GM13976 (cell line): ENCODE data around the gene MAP2K3.
"Not testable (repeated sequence)": the region's sequence is repeated elsewhere in the genome, so short reads cannot be mapped to it uniquely, and the experiment has no call there.

Source experiments
- DNase-seq: peaks from one replicate; pipeline ENCODE4 v3.0.0; 2012; ENCODE audit warnings: low spot score
- in situ Hi-C: fragments of 300-500 bp; cut with MboI; formaldehyde crosslinking; loops from one replicate; pipeline ENCODE4 v1.12.0; 2022; ENCODE audit warnings: low sequenced_read_pairs, mixed read lengths, inconsistent platforms; ENCODE audit not compliant: unreplicated experiment
- TF ChIP-seq, protein P1 (sequence below): IDR thresholded peaks from 2 replicates; pipeline ENCODE4 v1.5.1; 2012; ENCODE audit warnings: borderline replicate concordance, mild to moderate bottlenecking; ENCODE audit not compliant: insufficient read depth; ENCODE audit errors: extremely low read depth, missing control alignments, control extremely low read depth

MAP2K3 gene

GRCh38 chr17:21313320-21313719 lies 28.8 kb downstream of the MAP2K3 start:
- DNase-seq: no peak
- in situ Hi-C loops: loop anchor here (25.0 kb wide), 1 partner anchor 474 kb away; no protein-coding TSS in a partner anchor
- TF ChIP-seq, protein P1, sequence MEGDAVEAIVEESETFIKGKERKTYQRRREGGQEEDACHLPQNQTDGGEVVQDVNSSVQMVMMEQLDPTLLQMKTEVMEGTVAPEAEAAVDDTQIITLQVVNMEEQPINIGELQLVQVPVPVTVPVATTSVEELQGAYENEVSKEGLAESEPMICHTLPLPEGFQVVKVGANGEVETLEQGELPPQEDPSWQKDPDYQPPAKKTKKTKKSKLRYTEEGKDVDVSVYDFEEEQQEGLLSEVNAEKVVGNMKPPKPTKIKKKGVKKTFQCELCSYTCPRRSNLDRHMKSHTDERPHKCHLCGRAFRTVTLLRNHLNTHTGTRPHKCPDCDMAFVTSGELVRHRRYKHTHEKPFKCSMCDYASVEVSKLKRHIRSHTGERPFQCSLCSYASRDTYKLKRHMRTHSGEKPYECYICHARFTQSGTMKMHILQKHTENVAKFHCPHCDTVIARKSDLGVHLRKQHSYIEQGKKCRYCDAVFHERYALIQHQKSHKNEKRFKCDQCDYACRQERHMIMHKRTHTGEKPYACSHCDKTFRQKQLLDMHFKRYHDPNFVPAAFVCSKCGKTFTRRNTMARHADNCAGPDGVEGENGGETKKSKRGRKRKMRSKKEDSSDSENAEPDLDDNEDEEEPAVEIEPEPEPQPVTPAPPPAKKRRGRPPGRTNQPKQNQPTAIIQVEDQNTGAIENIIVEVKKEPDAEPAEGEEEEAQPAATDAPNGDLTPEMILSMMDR: no peak

GRCh38 chr17:21313761-21314160 lies 29.2 kb downstream of the MAP2K3 start:
- in situ Hi-C loops: loop anchor here (25.0 kb wide), 1 partner anchor 474 kb away; no protein-coding TSS in a partner anchor
- DNase-seq: not testable (repeated sequence)

DNA sequence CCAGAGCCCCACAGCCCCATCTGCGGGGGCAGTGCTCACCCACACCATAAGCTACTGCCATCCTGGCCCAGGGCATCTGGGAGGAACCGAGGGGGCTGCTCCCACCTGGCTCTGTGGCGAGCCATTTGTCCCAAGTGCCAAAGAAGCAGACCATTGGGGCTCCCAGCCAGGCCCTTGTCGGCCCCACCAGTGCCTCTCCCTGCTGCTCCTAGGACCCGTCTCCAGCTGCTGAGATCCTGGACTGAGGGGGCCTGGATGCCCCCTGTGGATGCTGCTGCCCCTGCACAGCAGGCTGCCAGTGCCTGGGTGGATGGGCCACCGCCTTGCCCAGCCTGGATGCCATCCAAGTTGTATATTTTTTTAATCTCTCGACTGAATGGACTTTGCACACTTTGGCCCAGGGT lies 29.8 kb downstream of the MAP2K3 start:
- in situ Hi-C loops: loop anchor here (25.0 kb wide), 1 partner anchor 473 kb away; no protein-coding TSS in a partner anchor
- not testable (repeated sequence) for DNase-seq

GRCh38 chr17:21314701-21315111 lies 30.2 kb downstream of the MAP2K3 start:
- DNase-seq: not testable (repeated sequence)
- in situ Hi-C loops: loop anchor here (25.0 kb wide), 1 partner anchor 473 kb away; no protein-coding TSS in a partner anchor

GRCh38 chr17:21315246-21316000 lies 30.9 kb downstream of the MAP2K3 start:
- in situ Hi-C loops: loop anchor here (25.0 kb wide), 1 partner anchor 472 kb away; no protein-coding TSS in a partner anchor
- DNase-seq: not testable (repeated sequence)

DNA sequence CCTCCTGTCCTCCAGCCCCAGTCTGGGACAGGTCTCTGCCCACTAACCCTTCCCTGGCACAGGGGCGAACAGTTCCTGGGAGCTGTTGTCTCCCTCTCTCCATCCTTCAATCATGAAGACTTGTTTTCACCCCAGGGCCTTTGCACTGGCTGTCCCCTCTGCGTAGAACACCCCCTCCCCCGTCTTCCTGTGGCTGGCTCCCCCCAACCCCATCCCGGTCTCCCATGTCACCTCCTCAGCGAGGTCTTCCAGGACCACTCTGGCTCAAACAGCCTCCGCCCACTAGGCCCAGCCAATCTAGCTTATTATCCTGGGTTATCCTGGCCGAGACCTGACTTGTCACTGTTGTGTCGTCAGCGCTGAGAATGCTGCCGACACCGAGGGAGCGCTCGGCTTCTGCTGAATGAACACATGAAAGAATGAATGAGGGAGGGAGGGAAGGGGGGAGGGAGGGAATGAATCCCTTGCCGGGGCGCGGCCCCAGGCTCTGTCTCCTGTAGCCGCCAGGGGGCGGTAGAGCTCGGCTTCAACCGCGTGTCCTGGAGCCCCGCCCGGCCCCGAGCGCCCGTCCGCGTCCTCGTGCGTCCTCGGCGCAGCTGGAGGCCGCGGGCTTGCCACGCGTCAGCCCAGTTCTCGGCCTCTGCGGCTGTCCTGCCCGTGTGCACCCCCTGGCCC lies 31.8 kb downstream of the MAP2K3 start:
- in situ Hi-C loops: loop anchor here (25.0 kb wide), 1 partner anchor 471 kb away; no protein-coding TSS in a partner anchor
- DNase-seq: not testable (repeated sequence)

DNA sequence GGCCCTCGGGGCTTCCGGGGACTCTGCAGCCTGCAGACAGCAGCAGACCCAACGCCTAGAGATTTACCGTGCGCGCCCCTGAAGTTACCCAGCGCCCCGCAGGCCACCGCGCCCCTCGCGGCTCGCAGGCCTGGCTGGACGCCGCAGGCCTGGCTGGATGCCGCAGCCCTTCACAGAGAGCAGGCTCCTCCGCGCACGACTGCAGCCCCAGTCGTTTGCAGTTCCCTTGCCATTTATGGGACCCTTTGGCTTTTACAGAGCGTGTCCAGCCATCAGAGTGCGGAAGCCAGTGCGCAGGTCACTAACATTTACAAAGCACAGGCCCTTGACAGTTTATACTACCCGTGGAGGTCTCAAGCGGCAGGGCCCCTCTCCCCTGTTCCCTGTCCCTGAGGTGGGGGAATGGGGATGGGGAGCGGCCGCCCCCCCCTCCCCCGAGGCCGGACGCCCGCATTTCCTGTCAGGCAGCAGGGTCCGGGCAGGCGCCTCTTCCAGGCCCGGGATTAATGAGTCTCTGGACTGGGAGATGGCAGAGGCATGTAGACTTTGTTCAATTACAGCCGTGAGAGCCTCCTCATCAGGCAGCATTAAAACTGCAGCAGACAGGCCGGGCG lies 32.5 kb downstream of the MAP2K3 start:
- in situ Hi-C loops: loop anchor here (25.0 kb wide), 1 partner anchor 470 kb away; no protein-coding TSS in a partner anchor

DNA sequence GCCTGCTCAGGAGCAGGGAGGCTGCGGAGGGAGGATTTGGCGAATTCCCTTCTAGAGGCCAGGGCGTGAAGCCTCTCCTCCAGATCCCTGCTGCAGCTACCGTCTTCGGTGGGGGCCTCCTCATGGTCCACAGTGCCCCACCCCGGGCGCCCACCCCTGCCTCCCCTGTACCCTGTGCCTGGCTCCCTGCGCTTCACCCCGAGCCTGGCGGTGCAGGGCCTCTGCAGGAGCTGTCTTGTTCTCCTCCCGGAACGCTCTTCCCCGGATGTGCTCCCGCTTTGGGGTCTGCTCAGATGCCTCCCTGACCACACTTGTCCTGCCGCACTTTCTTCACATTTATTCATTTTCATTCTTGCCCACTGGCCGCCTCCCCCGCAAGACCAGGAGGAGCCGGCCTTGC lies 33.3 kb downstream of the MAP2K3 start:
- in situ Hi-C loops: loop anchor here (25.0 kb wide), 1 partner anchor 469 kb away; no protein-coding TSS in a partner anchor
- not testable (repeated sequence) for DNase-seq

More for the DNA sequence above, 32.5 kb downstream of the MAP2K3 start:
- not testable (repeated sequence) for DNase-seq

DNA sequence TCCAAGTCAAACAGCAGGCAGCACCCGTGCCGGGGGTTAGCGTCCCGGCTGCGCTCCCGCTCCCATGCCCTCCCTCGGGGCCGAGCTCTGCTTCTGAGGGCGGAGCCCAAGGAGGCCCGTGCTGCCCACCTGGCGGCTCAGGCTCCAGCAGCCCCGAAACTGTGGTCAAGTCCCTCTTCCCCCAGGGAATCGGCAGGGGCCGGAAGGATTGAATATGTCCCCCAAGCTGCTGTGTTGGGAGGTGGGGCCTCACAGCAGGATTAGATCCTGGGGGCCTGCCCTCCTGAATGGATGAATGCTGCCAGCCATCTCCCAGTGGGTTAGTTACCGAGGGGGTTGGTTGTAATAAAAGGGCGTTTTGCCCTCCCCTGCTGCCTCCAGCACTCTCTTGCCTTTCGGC lies 33.9 kb downstream of the MAP2K3 start:
- TF ChIP-seq, protein P1: no peak
- DNase-seq: no peak
- in situ Hi-C loops: loop anchor here (25.0 kb wide), 1 partner anchor 469 kb away; no protein-coding TSS in a partner anchor

GRCh38 chr17:21318856-21319255 lies 34.3 kb downstream of the MAP2K3 start:
- DNase-seq: not testable (repeated sequence)
- in situ Hi-C loops: loop anchor here (25.0 kb wide), 1 partner anchor 468 kb away; no protein-coding TSS in a partner anchor

- in situ Hi-C loops: loop anchor here (25.0 kb wide), 1 partner anchor 468 kb away; no protein-coding TSS in a partner anchor
- not testable (repeated sequence) for DNase-seq
Observed at GRCh38 chr17:21319256-21319655, 34.7 kb downstream of the MAP2K3 start.

DNA sequence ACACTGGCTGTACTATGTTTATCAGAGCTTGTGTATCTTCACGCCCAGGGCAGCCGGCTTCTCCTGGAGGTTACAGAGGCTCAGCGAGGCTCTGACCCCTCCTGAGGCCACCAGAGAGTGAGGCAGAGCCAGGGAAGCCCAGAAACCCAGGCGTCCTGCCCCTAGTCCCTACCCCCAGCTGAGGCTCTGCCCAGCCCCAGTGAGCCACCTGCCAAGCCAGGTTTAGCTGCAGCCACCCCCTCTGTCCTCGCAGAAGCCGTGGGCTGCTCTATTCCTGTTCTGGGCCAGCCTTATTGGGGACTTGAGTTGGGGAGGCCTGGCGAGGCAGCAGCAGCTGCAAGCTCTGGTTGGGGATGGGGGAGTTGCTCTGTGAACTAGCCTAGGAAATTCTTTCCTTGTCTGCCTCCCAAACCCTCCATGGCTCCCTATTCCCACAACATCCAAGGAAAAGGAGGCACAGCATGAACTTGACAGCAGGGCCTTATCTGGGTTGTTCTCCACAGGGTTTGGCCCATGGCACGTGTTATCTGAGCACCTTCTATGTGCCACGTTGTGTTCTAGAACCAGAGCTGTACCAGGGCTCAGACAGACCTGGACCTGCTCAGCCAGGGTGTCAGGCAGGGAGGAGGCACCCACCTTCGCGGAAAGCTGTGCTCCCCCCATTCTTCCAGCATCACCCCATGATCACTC lies 35.3 kb downstream of the MAP2K3 start:
- in situ Hi-C loops: loop anchor here (25.0 kb wide), 1 partner anchor 467 kb away; no protein-coding TSS in a partner anchor
- DNase-seq: not testable (repeated sequence)

DNA sequence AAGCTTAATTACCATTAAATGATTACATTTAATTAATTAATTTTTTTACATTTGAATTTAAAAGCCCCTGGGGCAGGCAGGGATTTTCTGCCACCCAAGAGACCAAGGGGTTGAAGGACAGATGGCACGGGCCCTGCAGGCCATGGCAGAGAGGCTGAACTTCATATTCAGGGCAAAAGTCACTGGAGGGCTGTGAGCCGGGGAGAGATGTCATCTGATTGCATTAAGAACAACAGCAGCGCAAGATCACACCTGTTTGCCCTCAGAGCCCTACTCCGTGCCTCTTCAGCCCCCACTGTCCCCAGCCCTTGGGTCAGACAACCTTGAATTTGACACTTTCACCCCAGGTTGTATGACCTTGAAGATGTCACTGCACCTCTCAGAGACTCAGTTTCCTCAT lies 35.9 kb downstream of the MAP2K3 start:
- DNase-seq: not testable (repeated sequence)
- in situ Hi-C loops: loop anchor here (25.0 kb wide), 1 partner anchor 467 kb away; no protein-coding TSS in a partner anchor

GRCh38 chr17:21321061-21321460 lies 36.5 kb downstream of the MAP2K3 start:
- not testable (repeated sequence) for DNase-seq
- in situ Hi-C loops: loop anchor here (25.0 kb wide), 1 partner anchor 466 kb away; no protein-coding TSS in a partner anchor
